Bronchial epithelial cell (primary cell): Measurements from ENCODE around the gene TMC1. TPM values are rescaled to one million over a fixed set of nuclear protein-coding genes. Genes with fewer than 3 reads are reported as not detected.
"Not testable (repeated sequence)": the region's sequence is repeated elsewhere in the genome, so short reads cannot be mapped to it uniquely, and the experiment has no call there.

Source experiments
- DNase-seq: peaks from one replicate; pipeline ENCODE4 v3.0.0-alpha.2; 2010; ENCODE audit warnings: low read depth
- FAIRE-seq: peaks from 2 replicates; lab custom pipeline; 2011; peaks lifted over from hg19 to GRCh38; lab: Jason Lieb, UNC
- H3K27me3 ChIP-seq: 2 replicates; pipeline ENCODE4 v1.5.1; 2011; ENCODE audit warnings: low read length; ENCODE audit not compliant: control insufficient read depth, insufficient read depth
- H3K36me3 ChIP-seq: 2 replicates; pipeline ENCODE4 v1.5.1; 2011; ENCODE audit warnings: low read length; ENCODE audit not compliant: control insufficient read depth, insufficient read depth
- H3K4me3 ChIP-seq: 2 replicates; pipeline ENCODE4 v1.5.1; 2011; ENCODE audit warnings: mild to moderate bottlenecking, low read depth, low read length, control low read depth
- total RNA-seq: library from RNA; depleted of rRNA; stranded (reverse); fragments of >200 nt; gene quantifications from 2 replicates; pipeline ENCODE4 v1.2.1, GENCODE V29; 2014
- TF ChIP-seq, protein P1 (sequence below): IDR thresholded peaks from 2 replicates; pipeline ENCODE4 v1.5.1; 2011; ENCODE audit warnings: mild to moderate bottlenecking, moderate library complexity, low read length, control low read depth, inconsistent platforms; ENCODE audit not compliant: insufficient read depth, severe bottlenecking

The TMC1 gene
- total RNA-seq: 1.0 TPM in 1 of 2 replicates, not detected in the other

GRCh38 chr9:72521416-72521815 lies at the start of gene TMC1:
Gene TMC1 (plus strand): TSS chr9:72521608. CDS start chr9:72648649, 127,041 bp downstream.
- H3K36me3 ChIP-seq, H3K27me3 ChIP-seq, H3K4me3 ChIP-seq, FAIRE-seq, DNase-seq: not testable (repeated sequence)

DNA sequence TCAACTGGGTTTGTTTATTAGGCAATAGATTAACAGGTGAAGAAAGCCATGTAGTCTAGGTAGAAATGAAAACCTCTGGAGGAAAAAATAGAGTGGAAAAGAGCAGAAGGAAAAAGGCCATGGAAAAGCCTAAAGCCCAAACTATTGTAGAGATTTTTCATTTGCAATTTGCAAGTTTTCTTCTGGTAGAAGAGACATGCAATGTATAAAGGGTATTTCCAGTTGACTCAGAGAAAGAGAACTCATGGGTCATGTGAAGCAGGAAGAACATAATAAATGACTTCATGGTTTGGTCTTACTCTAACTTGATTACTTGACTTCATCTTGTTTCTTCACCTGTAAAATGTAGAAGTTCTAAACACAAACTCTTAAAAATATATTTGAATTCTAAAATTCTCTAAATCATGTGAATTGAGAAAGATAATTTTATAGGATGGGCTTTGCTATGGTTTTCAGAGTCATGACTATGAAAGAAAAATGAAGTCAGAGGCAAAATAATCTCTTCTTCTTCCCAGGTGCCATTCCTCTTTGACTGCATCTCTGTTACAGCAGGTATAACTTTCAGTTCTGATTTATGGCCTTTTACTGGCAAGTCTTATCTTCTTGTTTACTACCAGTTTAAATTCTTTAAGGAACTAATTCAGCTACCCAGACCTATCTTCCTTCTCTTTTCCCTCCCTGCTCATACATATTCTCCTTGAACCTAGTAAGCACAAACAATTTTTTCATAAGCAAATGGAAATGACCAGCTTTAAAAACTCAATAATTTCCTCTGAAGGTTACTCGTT lies 47.7 kb upstream of the TMC1 start:
- Histone ChIP-seq H3K36me3 (no peaks in the 10 kb centered on the region), H3K4me3 (no peak overlapping the region), H3K27me3 (no peaks in the 10 kb centered on the region)
- TF ChIP-seq, protein P1, sequence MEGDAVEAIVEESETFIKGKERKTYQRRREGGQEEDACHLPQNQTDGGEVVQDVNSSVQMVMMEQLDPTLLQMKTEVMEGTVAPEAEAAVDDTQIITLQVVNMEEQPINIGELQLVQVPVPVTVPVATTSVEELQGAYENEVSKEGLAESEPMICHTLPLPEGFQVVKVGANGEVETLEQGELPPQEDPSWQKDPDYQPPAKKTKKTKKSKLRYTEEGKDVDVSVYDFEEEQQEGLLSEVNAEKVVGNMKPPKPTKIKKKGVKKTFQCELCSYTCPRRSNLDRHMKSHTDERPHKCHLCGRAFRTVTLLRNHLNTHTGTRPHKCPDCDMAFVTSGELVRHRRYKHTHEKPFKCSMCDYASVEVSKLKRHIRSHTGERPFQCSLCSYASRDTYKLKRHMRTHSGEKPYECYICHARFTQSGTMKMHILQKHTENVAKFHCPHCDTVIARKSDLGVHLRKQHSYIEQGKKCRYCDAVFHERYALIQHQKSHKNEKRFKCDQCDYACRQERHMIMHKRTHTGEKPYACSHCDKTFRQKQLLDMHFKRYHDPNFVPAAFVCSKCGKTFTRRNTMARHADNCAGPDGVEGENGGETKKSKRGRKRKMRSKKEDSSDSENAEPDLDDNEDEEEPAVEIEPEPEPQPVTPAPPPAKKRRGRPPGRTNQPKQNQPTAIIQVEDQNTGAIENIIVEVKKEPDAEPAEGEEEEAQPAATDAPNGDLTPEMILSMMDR: no peak
- FAIRE-seq (no peak), DNase-seq (peak; percentile 84)

DNA sequence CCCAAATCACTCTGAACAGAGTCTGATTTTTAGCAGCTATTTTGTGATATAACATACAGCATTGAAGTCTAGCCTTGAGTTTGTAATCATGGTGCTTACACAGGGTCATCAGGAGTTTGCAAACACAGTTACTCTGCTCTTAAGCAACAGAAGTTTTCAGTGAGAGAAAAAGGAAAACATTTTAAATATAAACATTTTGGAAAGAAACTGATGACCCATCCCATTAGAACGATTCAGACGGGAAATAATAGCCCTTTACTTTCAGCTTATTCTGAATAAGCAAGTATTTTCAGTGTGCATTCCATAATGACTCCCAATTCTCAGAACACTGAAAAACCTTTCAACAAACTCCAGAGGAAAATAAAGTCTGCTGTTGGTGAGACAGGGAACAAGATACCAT lies 46.7 kb upstream of the TMC1 start:
- FAIRE-seq: no peak
- Histone ChIP-seq H3K4me3 (no peak overlapping the region), H3K27me3 (no peaks in the 10 kb centered on the region), H3K36me3 (no peaks in the 10 kb centered on the region)
- TF ChIP-seq, protein P1: no peak
- no peak for DNase-seq

GRCh38 chr9:72476100-72476499 lies 45.3 kb upstream of the TMC1 start:
- peak; percentile 31 for DNase-seq
- Histone ChIP-seq H3K27me3 (no peaks in the 10 kb centered on the region), H3K4me3 (no peak overlapping the region), H3K36me3 (no peaks in the 10 kb centered on the region)
- TF ChIP-seq, protein P1: no peak
- no peak for FAIRE-seq

GRCh38 chr9:72476617-72477437 lies 44.6 kb upstream of the TMC1 start:
- Histone ChIP-seq H3K27me3 (no peaks in the 10 kb centered on the region), H3K4me3 (no peak overlapping the region), H3K36me3 (no peaks in the 10 kb centered on the region)
- peak; percentile 99 for DNase-seq
- TF ChIP-seq, protein P1: no peak
- FAIRE-seq: no peak

- no peaks in the 10 kb centered on the region for H3K27me3 ChIP-seq
- H3K4me3 ChIP-seq: no peak overlapping the region
- TF ChIP-seq, protein P1: no peak
- no peaks in the 10 kb centered on the region for H3K36me3 ChIP-seq
- FAIRE-seq (peak; percentile 95), DNase-seq (peak; percentile 96)
Observed at GRCh38 chr9:72477930-72478518, 43.4 kb upstream of the TMC1 start.
